Mesothelial cell of epicardium (in vitro differentiated cells): ENCODE data around the gene STPG4. TPM values are rescaled to one million over a fixed set of nuclear protein-coding genes. Genes with fewer than 3 reads are reported as not detected.
A peak's percentile ranks its signal among the peaks of the same experiment; 100 is the strongest.

Source experiments
- DNase-seq, 2 experiments: peaks; one replicate each; pipeline ENCODE4 v3.0.0; 2021; ENCODE audit warnings: low spot score in 2 of 2; ENCODE audit not compliant: unreplicated experiment in 2 of 2
- H3K27ac Mint-ChIP-seq: 2 replicates; pipeline ENCODE4 v1.8.0; 2021; ENCODE audit warnings: mixed read lengths
- H3K27me3 Mint-ChIP-seq: 2 replicates; pipeline ENCODE4 v1.8.0; 2021; ENCODE audit warnings: low read depth, mixed read lengths
- H3K36me3 Mint-ChIP-seq: 2 replicates; pipeline ENCODE4 v1.8.0; 2021; ENCODE audit warnings: mixed read lengths
- H3K4me1 Mint-ChIP-seq: 2 replicates; pipeline ENCODE4 v1.8.0; 2021; ENCODE audit warnings: mixed read lengths
- H3K4me3 Mint-ChIP-seq: 2 replicates; pipeline ENCODE4 v1.8.0; 2021; ENCODE audit warnings: mild to moderate bottlenecking, moderate library complexity, mixed read lengths
- H3K9me3 Mint-ChIP-seq: 2 replicates; pipeline ENCODE4 v1.8.0; 2021; ENCODE audit warnings: mixed read lengths
- total RNA-seq: library from RNA; stranded (reverse); gene quantifications from 3 replicates; pipeline ENCODE4 v1.2.1, GENCODE V29; 2021
- TF ChIP-seq, protein P1 (sequence below): fragments of 200-600 bp; sonication (generic); IDR thresholded peaks from one replicate; pipeline ENCODE4 v1.5.0; 2021; ENCODE audit warnings: antibody characterized with exemption; ENCODE audit not compliant: unreplicated experiment

The STPG4 gene
- total RNA-seq, 1 donor from 2014 or later: not detected

GRCh38 chr2:47196499-47196898 is 41.4 kb upstream of the STPG4 start:
- Mint-ChIP-seq H3K27ac (no peak overlapping the region), H3K4me3 (no peak overlapping the region), H3K9me3 (no peaks in the 10 kb centered on the region), H3K4me1 (peaks cover 58% of the 10 kb centered on the region), H3K36me3 (no peaks in the 10 kb centered on the region), H3K27me3 (no peaks in the 10 kb centered on the region)
- DNase-seq: no peak
- TF ChIP-seq, protein P1, sequence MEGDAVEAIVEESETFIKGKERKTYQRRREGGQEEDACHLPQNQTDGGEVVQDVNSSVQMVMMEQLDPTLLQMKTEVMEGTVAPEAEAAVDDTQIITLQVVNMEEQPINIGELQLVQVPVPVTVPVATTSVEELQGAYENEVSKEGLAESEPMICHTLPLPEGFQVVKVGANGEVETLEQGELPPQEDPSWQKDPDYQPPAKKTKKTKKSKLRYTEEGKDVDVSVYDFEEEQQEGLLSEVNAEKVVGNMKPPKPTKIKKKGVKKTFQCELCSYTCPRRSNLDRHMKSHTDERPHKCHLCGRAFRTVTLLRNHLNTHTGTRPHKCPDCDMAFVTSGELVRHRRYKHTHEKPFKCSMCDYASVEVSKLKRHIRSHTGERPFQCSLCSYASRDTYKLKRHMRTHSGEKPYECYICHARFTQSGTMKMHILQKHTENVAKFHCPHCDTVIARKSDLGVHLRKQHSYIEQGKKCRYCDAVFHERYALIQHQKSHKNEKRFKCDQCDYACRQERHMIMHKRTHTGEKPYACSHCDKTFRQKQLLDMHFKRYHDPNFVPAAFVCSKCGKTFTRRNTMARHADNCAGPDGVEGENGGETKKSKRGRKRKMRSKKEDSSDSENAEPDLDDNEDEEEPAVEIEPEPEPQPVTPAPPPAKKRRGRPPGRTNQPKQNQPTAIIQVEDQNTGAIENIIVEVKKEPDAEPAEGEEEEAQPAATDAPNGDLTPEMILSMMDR: no peak

- H3K27ac Mint-ChIP-seq: no peak overlapping the region
Measured at GRCh38 chr2:47196046-47196445, 40.9 kb upstream of the STPG4 start.

GRCh38 chr2:47195148-47195547 is 40.0 kb upstream of the STPG4 start:
- H3K4me3 Mint-ChIP-seq: no peak overlapping the region

More at GRCh38 chr2:47196046-47196445, 40.9 kb upstream of the STPG4 start:
- no peak overlapping the region for H3K4me3 Mint-ChIP-seq
- H3K36me3 Mint-ChIP-seq: no peaks in the 10 kb centered on the region
- TF ChIP-seq, protein P1: no peak
- no peaks in the 10 kb centered on the region for H3K9me3 Mint-ChIP-seq
- no peak for DNase-seq
- H3K27me3 Mint-ChIP-seq: no peaks in the 10 kb centered on the region
- peaks cover 61% of the 10 kb centered on the region for H3K4me1 Mint-ChIP-seq

DNA sequence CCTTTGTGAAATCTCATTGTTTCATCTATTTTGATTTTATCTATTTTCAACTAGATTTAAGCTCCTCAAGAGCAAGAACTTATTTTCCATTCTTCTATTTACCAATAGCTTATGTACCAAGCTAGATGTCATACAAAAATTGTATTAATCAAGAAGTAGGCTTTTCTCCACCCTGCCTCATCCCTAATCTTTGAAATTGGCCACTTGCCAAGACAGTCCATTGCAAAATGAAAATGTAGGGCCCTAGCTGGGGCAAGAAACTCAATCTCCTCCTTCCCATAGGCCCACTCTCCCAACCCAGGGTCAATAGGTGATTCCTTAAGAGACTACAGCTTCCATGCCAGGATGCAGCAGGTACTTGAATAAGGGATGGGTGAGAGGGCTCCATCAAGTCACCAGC is 39.3 kb upstream of the STPG4 start:
- DNase-seq: no peak
- Mint-ChIP-seq H3K27me3 (no peaks in the 10 kb centered on the region), H3K4me3 (no peak overlapping the region), H3K36me3 (no peaks in the 10 kb centered on the region), H3K4me1 (peaks cover 70% of the 10 kb centered on the region), H3K9me3 (no peaks in the 10 kb centered on the region), H3K27ac (peak overlapping the region; percentile 64)
- TF ChIP-seq, protein P1: no peak

More at GRCh38 chr2:47195148-47195547, 40.0 kb upstream of the STPG4 start:
- Mint-ChIP-seq H3K27ac (no peak overlapping the region), H3K9me3 (no peaks in the 10 kb centered on the region), H3K4me1 (peaks cover 69% of the 10 kb centered on the region), H3K36me3 (no peaks in the 10 kb centered on the region), H3K27me3 (no peaks in the 10 kb centered on the region)
- TF ChIP-seq, protein P1: no peak
- DNase-seq: no peak

- peaks cover 66% of the 10 kb centered on the region for H3K4me1 Mint-ChIP-seq
- TF ChIP-seq, protein P1: no peak
- H3K4me3 Mint-ChIP-seq: no peak overlapping the region
- H3K27ac Mint-ChIP-seq: peak overlapping the region; percentile 64
- no peaks in the 10 kb centered on the region for H3K27me3 Mint-ChIP-seq
- no peak for DNase-seq
- H3K9me3 Mint-ChIP-seq: no peaks in the 10 kb centered on the region
- no peaks in the 10 kb centered on the region for H3K36me3 Mint-ChIP-seq
Measured at GRCh38 chr2:47193607-47194006, 38.5 kb upstream of the STPG4 start.
